Panc1 (cell line): ENCODE results near the gene MT1X.

Source experiments
- TF ChIP-seq, protein P1 (sequence below): fragments of 450-650 bp; IDR thresholded peaks from 2 replicates; pipeline ENCODE4 v1.5.1; 2017; ENCODE audit warnings: mild to moderate bottlenecking
- TF ChIP-seq, protein P2 (sequence below), 2 experiments: IDR thresholded peaks; 2 replicates each; pipeline ENCODE4 v1.6.1; 2011 to 2012; ENCODE audit warnings: low read depth in 2 of 2, control low read depth in 1 of 2, low read length in 1 of 2, mild to moderate bottlenecking in 1 of 2, moderate library complexity in 1 of 2; ENCODE audit not compliant: insufficient read depth in 1 of 2

DNA sequence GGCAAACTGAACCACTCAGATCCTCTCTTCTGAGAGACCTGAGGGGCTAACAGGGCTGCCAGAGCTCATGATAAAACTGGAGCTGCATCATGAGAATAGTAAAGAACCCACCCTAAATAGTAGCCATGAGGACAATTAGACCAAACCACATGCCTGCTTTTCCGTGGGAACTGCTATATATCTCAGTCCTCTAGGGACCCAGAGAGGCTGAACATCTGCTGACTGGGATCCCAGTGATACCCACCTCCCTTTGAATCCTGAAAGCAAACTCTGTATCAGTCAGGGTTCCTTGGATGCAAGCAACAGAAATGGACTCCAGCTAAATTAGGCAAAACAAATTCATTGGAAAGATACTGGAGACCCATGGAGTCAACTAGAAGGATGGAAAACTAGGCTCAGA is 6.5 kb downstream of the MT1X start:
- TF ChIP-seq, protein P1, sequence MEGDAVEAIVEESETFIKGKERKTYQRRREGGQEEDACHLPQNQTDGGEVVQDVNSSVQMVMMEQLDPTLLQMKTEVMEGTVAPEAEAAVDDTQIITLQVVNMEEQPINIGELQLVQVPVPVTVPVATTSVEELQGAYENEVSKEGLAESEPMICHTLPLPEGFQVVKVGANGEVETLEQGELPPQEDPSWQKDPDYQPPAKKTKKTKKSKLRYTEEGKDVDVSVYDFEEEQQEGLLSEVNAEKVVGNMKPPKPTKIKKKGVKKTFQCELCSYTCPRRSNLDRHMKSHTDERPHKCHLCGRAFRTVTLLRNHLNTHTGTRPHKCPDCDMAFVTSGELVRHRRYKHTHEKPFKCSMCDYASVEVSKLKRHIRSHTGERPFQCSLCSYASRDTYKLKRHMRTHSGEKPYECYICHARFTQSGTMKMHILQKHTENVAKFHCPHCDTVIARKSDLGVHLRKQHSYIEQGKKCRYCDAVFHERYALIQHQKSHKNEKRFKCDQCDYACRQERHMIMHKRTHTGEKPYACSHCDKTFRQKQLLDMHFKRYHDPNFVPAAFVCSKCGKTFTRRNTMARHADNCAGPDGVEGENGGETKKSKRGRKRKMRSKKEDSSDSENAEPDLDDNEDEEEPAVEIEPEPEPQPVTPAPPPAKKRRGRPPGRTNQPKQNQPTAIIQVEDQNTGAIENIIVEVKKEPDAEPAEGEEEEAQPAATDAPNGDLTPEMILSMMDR: no peak
- TF ChIP-seq, protein P2, sequence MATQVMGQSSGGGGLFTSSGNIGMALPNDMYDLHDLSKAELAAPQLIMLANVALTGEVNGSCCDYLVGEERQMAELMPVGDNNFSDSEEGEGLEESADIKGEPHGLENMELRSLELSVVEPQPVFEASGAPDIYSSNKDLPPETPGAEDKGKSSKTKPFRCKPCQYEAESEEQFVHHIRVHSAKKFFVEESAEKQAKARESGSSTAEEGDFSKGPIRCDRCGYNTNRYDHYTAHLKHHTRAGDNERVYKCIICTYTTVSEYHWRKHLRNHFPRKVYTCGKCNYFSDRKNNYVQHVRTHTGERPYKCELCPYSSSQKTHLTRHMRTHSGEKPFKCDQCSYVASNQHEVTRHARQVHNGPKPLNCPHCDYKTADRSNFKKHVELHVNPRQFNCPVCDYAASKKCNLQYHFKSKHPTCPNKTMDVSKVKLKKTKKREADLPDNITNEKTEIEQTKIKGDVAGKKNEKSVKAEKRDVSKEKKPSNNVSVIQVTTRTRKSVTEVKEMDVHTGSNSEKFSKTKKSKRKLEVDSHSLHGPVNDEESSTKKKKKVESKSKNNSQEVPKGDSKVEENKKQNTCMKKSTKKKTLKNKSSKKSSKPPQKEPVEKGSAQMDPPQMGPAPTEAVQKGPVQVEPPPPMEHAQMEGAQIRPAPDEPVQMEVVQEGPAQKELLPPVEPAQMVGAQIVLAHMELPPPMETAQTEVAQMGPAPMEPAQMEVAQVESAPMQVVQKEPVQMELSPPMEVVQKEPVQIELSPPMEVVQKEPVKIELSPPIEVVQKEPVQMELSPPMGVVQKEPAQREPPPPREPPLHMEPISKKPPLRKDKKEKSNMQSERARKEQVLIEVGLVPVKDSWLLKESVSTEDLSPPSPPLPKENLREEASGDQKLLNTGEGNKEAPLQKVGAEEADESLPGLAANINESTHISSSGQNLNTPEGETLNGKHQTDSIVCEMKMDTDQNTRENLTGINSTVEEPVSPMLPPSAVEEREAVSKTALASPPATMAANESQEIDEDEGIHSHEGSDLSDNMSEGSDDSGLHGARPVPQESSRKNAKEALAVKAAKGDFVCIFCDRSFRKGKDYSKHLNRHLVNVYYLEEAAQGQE (IDR thresholded peaks at IDR 0.05; ENCODE audit: insufficient read depth in 1 of 2, low read depth in 2 of 2, low read length in 1 of 2): no peak
